G401 (cell line): ENCODE data around the gene GRK6. TPM values are rescaled to one million over a fixed set of nuclear protein-coding genes. Genes with fewer than 3 reads are reported as not detected.
A peak's percentile ranks its signal among the peaks of the same experiment; 100 is the strongest.

ENCODE experiments used
- DNase-seq: peaks from one replicate; pipeline ENCODE4 v3.0.0-alpha.2; 2015; ENCODE audit warnings: low spot score
- in situ Hi-C: cut with HindIII; loops from 2 replicates; pipeline ENCODE4 v1.10.0; 2016; ENCODE audit warnings: low sequenced_read_pairs, mixed read lengths
- total RNA-seq: library from RNA; depleted of rRNA; stranded (reverse); fragments of >200 nt; shearing (Covaris generic); gene quantifications from 2 replicates; pipeline ENCODE4 v1.2.3, GENCODE V29; 2014

The GRK6 gene
- total RNA-seq, 1 experiment from 2014 or later: 62.3 TPM

DNA sequence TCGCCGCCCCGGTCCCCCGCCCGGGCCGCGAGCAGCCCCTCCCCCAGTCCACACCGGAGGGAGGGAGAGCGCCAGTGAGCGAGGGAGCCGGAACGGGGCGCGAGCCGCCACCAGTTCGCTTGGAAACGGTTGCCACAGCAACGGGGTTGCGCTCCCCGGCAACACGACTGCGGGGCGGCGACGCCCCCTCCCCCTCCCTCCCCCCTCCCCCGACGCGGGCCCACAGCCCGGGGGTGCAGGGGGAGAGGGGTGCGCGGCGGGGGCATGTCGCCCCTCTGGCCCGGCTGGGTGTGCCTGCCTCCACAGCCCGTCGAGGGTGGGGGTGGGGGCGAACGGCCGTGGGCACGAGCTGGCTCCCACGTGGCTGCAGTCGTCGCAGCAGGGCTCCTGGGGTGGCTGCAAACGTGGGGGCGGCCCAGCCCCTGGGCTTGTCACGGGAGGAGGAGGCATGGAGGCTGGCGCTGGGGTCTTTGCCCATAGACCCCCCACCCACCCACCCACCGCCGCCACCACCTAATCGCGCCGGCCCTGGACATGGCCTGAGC lies 20.7 kb downstream of the GRK6 start:
- in situ Hi-C loops: loop anchor here (5.0 to 10.0 kb wide), 2 partner anchors 40 to 102 kb away; partner anchors contain the start of gene F12
- peak; percentile 52 for DNase-seq

DNA sequence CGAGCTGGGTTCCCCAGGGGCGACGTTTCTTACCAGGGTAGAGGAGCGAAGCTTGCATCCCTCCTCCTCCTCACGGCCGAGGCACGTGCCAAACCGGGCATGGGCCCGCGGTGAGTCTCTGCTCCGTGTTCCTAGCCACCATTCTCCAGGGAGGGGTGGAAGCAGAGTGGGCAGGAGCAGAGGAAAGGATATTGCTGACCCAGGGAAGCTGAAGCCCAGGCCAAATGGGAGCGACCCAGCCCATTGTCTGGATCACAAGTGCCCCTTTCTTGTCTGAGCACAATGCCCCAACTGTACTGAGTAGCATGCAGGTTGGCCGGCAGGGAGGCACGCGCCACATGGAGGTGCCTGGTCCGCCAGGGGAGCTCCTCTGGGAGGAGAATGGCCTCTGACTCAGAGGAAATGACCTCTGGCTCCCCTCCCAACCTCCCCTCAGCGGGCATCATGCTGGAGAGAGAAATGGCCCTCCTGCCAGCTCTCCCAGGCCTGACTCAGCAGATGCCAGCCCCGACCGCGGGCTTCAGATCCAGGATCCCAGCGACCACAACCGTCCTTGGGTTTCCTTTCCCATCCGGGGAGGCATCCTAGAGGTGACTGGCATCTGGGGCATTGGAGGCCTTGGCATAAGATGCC lies 21.3 kb downstream of the GRK6 start:
- in situ Hi-C loops: loop anchor here (5.0 to 10.0 kb wide), 2 partner anchors 40 to 103 kb away; partner anchors contain the start of gene F12
- peak; percentile 36 for DNase-seq

DNA sequence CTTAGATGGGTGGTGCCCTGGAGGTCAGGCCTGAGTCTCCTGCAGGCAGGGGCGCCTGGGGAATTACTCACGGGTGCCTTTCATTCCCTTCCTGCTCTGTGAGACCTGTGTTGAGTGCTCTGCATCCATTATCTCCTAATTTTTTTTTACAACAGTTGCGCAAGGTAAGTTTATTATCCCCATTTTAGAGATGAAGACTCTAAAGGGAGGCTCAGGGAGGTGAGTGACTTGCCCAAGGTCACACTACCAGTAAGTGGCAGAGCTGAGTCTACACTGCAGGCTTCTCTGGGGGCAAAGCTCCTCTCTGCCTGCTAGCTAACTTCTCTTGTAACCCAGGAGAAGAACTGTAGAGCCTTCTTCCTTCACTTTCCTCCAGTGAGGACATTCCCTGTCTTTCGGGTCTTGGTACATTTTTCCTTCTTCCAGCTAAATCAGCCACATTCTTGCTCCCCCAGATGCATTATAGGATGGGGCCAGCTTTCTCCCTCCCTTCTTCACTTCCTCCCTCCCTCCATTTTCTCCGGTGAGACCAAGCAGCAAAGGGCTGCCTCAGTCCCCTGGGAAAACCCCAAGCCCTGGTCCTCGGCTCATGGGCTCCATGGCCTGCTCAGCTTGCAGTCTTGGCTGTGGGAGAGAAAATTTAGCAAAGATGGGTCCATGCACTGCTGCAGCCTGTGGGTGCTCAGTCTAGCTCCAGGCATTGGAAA lies 21.9 kb downstream of the GRK6 start:
- in situ Hi-C loops: loop anchor here (5.0 to 10.0 kb wide), 2 partner anchors 41 to 104 kb away; partner anchors contain the start of gene F12
- no peak for DNase-seq

- DNase-seq: no peak
- in situ Hi-C loops: loop anchor here (5.0 to 10.0 kb wide), 2 partner anchors 42 to 105 kb away; partner anchors contain the start of gene F12
Observed at GRCh38 chr5:177449140-177450061, 22.9 kb downstream of the GRK6 start.

DNA sequence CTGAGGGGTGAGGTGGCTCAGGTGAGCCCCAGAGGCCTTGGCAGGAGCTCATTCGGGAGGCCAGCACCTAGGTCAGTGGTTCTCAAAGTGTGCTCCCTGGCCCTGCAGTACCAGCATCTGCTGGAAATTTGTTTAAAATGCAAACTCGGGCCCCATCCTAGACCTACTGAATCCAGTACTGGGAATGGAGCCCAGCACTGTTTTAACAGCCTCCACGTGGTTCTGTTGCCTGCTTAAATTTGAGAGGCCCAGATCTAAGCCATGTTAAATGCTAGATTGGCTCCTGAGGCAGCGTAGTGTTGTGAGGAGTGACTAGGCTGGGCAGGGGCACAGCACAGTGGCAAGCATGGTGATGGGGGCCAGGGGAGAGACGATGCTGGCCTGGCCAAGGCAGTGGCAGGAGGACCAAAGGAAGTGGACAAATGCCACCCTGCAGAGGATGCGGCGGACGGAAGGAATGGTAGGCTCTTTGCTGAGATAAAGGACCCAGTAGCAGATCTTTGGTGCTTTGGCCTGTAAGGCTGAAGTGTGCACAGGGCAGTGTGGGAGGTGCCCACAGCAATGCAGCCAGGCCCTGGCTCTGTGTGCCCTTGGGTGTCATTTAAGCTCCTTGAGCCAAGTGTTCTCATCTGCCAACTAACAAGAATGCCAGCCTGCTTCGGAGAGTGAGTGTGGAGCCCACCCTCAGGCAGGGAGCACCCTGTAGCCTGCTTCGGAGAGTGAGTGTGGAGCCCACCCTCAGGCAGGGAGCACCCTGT lies 24.4 kb downstream of the GRK6 start:
- in situ Hi-C loops: no loop called here
- DNase-seq: no peak

GRCh38 chr5:177452688-177453638 lies 26.5 kb downstream of the GRK6 start:
- in situ Hi-C loops: no loop called here
- DNase-seq: no peak

- in situ Hi-C loops: no loop called here
- DNase-seq: peak; percentile 49
Observed at GRCh38 chr5:177453852-177454396, 27.4 kb downstream of the GRK6 start.

DNA sequence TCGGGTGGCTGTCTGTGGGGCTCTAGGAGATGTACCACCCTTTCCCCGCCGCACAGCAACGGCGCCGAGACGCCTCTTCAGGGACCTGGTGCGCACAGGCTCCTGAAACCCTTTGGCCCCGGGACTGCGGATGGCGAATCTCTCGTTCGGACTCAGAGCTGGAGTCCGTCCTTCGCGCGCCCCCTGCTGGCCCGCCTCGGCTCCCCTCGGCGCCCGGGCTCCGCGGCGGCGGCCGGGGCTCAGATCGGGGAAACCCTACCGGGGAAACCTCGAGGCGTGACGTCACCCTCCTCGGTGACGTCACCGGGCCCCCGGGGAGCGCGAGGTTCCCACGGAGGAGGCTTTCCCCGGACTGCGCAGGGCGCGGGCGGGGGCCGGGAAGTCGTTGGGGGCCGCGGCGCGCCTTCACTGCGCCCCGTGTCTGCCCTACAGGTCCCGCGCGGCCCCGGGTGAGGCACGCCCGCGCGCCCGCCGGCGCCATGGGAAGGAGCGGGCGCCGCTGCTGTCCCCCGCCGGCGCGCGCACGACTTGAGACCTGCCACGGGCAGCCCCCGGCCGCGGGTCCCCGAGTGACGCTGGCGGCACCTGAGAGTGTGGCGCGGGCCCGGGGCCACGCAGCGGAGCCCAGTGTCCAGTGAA lies 28.0 kb downstream of the GRK6 start:
- in situ Hi-C loops: no loop called here
- DNase-seq: peak; percentile 81

DNA sequence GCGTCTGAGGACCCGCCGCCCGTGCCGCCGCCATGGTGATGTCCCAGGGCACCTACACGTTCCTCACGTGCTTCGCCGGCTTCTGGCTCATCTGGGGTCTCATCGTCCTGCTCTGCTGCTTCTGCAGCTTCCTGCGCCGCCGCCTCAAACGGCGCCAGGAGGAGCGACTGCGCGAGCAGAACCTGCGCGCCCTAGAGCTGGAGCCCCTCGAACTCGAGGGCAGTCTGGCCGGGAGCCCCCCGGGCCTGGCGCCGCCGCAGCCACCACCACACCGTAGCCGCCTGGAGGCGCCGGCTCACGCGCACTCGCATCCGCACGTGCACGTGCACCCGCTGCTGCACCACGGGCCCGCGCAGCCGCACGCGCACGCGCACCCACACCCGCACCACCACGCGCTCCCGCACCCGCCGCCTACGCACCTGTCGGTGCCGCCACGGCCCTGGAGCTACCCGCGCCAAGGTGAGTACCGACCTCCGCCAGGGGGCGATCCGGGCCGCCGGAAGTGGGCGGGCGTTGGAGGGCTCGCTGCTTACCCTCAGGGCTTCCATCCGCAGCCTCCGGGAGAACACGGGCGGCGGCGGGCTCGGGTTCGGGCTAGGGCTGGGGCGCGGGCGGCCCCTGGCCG lies 28.7 kb downstream of the GRK6 start:
- peak; percentile 83 for DNase-seq
- in situ Hi-C loops: no loop called here

- peak; percentile 92 for DNase-seq
- in situ Hi-C loops: no loop called here
Observed at GRCh38 chr5:177455661-177456590, 29.4 kb downstream of the GRK6 start.

DNA sequence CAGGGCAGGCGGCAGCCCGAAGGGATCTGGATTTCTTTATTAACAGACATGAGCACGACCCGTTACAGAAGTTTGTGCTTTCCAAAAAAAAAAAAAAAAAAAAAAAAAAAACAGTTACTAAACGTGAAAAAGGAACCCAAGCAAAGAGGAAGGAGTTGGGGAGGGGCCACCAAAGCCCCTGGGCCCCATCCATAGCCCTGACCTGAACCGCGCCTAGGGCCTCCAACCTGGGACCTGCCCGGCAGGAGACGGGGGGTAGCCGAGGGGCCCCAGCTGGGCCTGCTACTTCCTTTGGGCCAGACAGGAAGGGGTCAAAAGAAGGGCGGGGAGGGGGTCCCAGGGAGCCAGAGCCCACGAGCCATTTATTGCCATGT lies 30.1 kb downstream of the GRK6 start:
- DNase-seq: no peak
- in situ Hi-C loops: no loop called here

- in situ Hi-C loops: no loop called here
- peak; percentile 100 for DNase-seq
Observed at GRCh38 chr5:177456976-177457851, 30.7 kb downstream of the GRK6 start.

- DNase-seq: no peak
- in situ Hi-C loops: no loop called here
Observed at GRCh38 chr5:177457852-177458681, 31.6 kb downstream of the GRK6 start.

- in situ Hi-C loops: no loop called here
- DNase-seq: peak; percentile 50
Observed at GRCh38 chr5:177458912-177459350, 32.5 kb downstream of the GRK6 start.
